Central memory CD4-positive, alpha-beta T cell (primary cell): ENCODE results near the gene GAPDHS.
A peak's percentile ranks its signal among the peaks of the same experiment; 100 is the strongest.

ENCODE experiments used
- DNase-seq: peaks from one replicate; pipeline ENCODE4 v3.0.0; 2022

Gene GAPDHS

GRCh38 chr19:35540356-35540927 is 7.2 kb downstream of the GAPDHS start:
- no peak for DNase-seq

- no peak for DNase-seq
These were observed 9.0 kb downstream of the GAPDHS start for GRCh38 chr19:35542209-35542608.

- DNase-seq, result no peak
These were observed 10.2 kb downstream of the GAPDHS start for GRCh38 chr19:35543280-35544109.

- DNase-seq, result no peak
These were observed 11.0 kb downstream of the GAPDHS start for GRCh38 chr19:35544110-35544802.

- peak; percentile 69 for DNase-seq
These were observed 12.0 kb downstream of the GAPDHS start, which contains the start of gene TMEM147 for GRCh38 chr19:35545001-35545854. Gene TMEM147, plus strand, starts transcription at chr19:35545626. Its CDS starts 114 bp downstream, at chr19:35545740.

- DNase-seq, result peak; percentile 34
These were observed 12.7 kb downstream of the GAPDHS start for GRCh38 chr19:35545855-35546381.

- DNase-seq, result no peak
These were observed 13.3 kb downstream of the GAPDHS start for GRCh38 chr19:35546532-35546931.

GRCh38 chr19:35549174-35549788 is 16.0 kb downstream of the GAPDHS start:
- DNase-seq, result peak; percentile 62

GRCh38 chr19:35549879-35550523 is 16.7 kb downstream of the GAPDHS start:
- DNase-seq, result no peak

GRCh38 chr19:35551091-35551810 is 18.0 kb downstream of the GAPDHS start:
- no peak for DNase-seq

GRCh38 chr19:35552534-35553384 is 19.5 kb downstream of the GAPDHS start:
- DNase-seq, result no peak

- no peak for DNase-seq
These were observed 20.2 kb downstream of the GAPDHS start for GRCh38 chr19:35553385-35554000.

- no peak for DNase-seq
These were observed 20.8 kb downstream of the GAPDHS start for GRCh38 chr19:35554076-35554475.

GRCh38 chr19:35555301-35556005 is 22.2 kb downstream of the GAPDHS start:
- no peak for DNase-seq

GRCh38 chr19:35556025-35556590 is 22.9 kb downstream of the GAPDHS start:
- no peak for DNase-seq

GRCh38 chr19:35556846-35557538 is 23.7 kb downstream of the GAPDHS start:
- DNase-seq, result no peak
